ENCODE measurements around the gene ZNF441.
A peak's percentile ranks its signal among the peaks of the same experiment; 100 is the strongest.
"Not testable (repeated sequence)": the region's sequence is repeated elsewhere in the genome, so short reads cannot be mapped to it uniquely, and the experiment has no call there.

Gene ZNF441

GRCh38 chr19:11798391-11799330 is 31.9 kb downstream of the ZNF441 start, which contains the start of gene ZNF491:
Gene ZNF491, plus strand, starts transcription at chr19:11798523. Its CDS starts 7,431 bp downstream, at chr19:11805954.
- no peaks in the 10 kb centered on the region for H3K36me3 ChIP-seq (ENCODE audit: insufficient read depth, low read length)
- H3K9me3 ChIP-seq (ENCODE audit: control insufficient read depth, insufficient read depth, low read length), result no peaks in the 10 kb centered on the region; the same call in 1 of the 2 replicates
- H3K9ac ChIP-seq (ENCODE audit: low read depth, low read length), result peak within 1 kb of the TSS; percentile 21; the same call in 1 of the 2 replicates
- no peaks in the 10 kb centered on the region for H3K4me1 ChIP-seq (ENCODE audit: insufficient read depth, low read length)

DNA sequence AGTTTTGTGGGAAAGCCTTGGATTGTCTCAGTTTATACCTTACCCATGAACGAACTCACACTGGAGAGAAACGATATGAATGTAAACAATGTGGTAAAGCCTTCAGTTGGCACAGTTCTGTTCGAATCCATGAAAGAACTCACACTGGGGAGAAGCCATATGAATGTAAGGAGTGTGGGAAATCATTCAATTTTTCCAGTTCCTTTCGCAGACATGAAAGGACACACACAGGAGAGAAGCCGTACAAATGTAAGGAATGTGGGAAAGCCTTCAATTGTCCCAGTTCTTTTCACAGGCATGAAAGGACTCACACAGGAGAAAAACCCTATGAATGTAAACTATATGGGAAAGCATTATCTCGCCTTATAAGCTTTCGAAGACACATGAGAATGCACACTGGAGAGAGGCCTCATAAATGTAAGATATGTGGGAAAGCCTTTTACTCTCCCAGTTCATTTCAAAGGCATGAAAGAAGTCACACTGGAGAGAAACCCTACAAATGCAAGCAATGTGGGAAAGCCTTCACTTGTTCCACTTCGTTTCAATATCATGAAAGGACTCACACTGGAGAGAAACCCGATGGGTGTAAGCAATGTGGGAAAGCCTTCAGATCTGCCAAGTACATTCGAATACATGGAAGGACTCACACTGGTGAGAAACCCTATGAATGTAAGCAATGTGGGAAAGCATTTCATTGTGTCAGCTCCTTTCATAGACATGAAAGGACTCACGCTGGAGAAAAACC is 39.7 kb downstream of the ZNF441 start:
- H3K9me3 ChIP-seq (ENCODE audit: control insufficient read depth, insufficient read depth, low read length), result no peaks in the 10 kb centered on the region; the same call in 1 of the 2 replicates
- no peak overlapping the region for H3K9ac ChIP-seq (ENCODE audit: low read depth, low read length)
- H3K4me1 ChIP-seq (ENCODE audit: insufficient read depth, low read length), result no peaks in the 10 kb centered on the region
- no peaks in the 10 kb centered on the region for H3K36me3 ChIP-seq (ENCODE audit: insufficient read depth, low read length)

DNA sequence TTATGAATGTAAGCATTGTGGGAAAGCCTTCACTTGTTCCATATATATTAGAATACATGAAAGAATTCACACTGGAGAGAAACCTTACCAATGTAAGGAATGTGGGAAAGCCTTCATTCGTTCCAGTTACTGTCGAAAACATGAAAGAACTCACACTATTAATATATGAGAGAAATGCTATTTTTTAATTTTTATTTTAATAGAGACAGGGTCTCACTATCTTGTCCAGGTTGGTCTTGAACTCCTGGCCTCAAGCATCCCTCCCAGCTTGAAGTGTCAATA is 40.2 kb downstream of the ZNF441 start:
- Histone ChIP-seq H3K9me3 (ENCODE audit: control insufficient read depth, insufficient read depth, low read length) (no peaks in the 10 kb centered on the region; the same call in 1 of the 2 replicates), H3K4me1 (ENCODE audit: insufficient read depth, low read length) (no peaks in the 10 kb centered on the region)

GRCh38 chr19:11813703-11814028 is 46.9 kb downstream of the ZNF441 start:
- H3K36me3 ChIP-seq (ENCODE audit: insufficient read depth, low read length), result no peaks in the 10 kb centered on the region
- no peaks in the 10 kb centered on the region for H3K9me3 ChIP-seq (ENCODE audit: control insufficient read depth, insufficient read depth, low read length)

More for the DNA sequence above, 40.2 kb downstream of the ZNF441 start:
- Histone ChIP-seq H3K9ac (ENCODE audit: low read depth, low read length) (no peak overlapping the region), H3K36me3 (ENCODE audit: insufficient read depth, low read length) (no peaks in the 10 kb centered on the region)

DNA sequence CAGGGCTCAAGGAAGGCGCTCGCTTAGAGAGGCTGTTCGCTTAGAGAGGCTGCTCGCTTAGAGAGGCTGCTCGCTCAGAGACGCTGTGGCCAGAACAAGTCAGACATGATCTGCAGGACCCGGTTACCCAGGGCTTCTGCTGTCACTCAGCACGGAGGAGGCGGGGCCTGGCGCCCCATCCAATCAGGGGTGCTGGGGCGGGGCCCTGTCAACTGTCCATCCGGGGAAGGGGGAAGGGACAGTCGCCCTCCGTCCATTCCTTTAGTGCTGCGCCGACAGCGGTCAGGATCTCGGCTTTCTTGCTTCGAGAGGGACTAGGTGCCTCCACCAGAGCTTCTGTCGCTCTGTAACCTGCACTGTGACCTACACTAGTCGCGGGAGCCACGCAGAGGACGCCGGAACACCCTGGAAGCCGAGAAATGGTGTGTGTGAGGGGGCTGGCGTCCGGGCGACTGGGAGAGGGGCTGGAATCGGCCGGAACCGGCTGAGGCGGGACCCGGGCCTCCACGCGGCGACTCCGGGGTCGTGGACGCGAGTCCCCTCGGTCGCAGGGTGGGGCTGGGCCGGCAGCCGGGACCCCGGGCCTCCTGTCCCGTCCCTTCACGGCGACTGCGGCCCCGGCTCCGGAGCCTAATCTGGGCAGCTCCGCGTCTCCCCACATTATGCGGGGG is 47.4 kb downstream of the ZNF441 start, which contains the start of gene ZNF440:
TSS of gene ZNF440 (plus strand) at position 245 of the 671 bp plus-strand sequence. CDS start at position 420, 175 bp downstream.
- no peaks in the 10 kb centered on the region for H3K36me3 ChIP-seq (ENCODE audit: insufficient read depth, low read length)

More at GRCh38 chr19:11813703-11814028, 46.9 kb downstream of the ZNF441 start:
- H3K4me1 ChIP-seq (ENCODE audit: insufficient read depth, low read length), result no peaks in the 10 kb centered on the region
- no peak overlapping the region for H3K9ac ChIP-seq (ENCODE audit: low read depth, low read length)

GRCh38 chr19:11814700-11815035 is 47.9 kb downstream of the ZNF441 start:
- 0 out of 2 replicates have a peak overlapping the region, but pooled peaks have one; percentile 31 for H3K9ac ChIP-seq (ENCODE audit: low read depth, low read length)
- H3K4me1 ChIP-seq (ENCODE audit: insufficient read depth, low read length), result no peaks in the 10 kb centered on the region
- no peaks in the 10 kb centered on the region for H3K9me3 ChIP-seq (ENCODE audit: control insufficient read depth, insufficient read depth, low read length)
- no peaks in the 10 kb centered on the region for H3K36me3 ChIP-seq (ENCODE audit: insufficient read depth, low read length)

More for the DNA sequence above, 47.4 kb downstream of the ZNF441 start, which contains the start of gene ZNF440:
- Histone ChIP-seq H3K4me1 (ENCODE audit: insufficient read depth, low read length) (no peaks in the 10 kb centered on the region), H3K9me3 (ENCODE audit: control insufficient read depth, insufficient read depth, low read length) (no peaks in the 10 kb centered on the region), H3K9ac (ENCODE audit: low read depth, low read length) (peak within 1 kb of the TSS; percentile 31; the same call in 1 of the 2 replicates)

DNA sequence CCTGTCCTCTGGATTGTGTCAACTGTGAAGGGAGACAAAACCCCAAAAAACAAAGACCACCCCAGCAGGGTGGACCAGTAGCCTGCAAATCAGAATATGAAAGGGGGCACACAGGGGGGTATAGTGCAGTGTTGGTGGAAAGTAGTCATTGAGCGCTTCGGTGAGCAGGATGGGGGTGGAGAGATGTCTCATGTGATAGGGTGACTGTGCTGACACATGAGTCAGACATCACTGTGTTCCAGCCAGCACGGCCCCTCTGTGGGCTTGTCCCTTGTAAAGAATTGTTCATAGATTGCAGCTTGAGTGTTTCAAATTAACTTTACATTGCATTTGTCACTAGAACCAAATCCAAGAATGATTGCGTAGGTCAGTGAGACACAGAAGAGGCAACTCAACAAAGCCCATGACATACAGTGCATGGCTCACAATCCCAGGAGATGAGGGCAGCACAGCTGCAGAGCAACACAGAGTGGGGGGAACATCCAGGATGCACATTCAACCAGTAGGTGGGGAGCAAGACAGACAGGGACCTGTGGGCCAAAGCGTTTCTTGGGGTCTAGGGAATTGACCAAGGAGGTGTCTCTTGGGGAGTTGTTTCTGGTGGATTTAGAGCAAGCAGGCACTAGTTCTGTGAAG is 54.8 kb downstream of the ZNF441 start:
- no peaks in the 10 kb centered on the region for H3K4me1 ChIP-seq (ENCODE audit: insufficient read depth, low read length)
- no peak overlapping the region for H3K9ac ChIP-seq (ENCODE audit: low read depth, low read length)
- no peaks in the 10 kb centered on the region for H3K36me3 ChIP-seq (ENCODE audit: insufficient read depth, low read length)
- H3K9me3 ChIP-seq (ENCODE audit: control insufficient read depth, insufficient read depth, low read length), result no peaks in the 10 kb centered on the region

- H3K9ac ChIP-seq (ENCODE audit: low read depth, low read length); H3K9me3 ChIP-seq (ENCODE audit: control insufficient read depth, insufficient read depth, low read length); H3K36me3 ChIP-seq (ENCODE audit: insufficient read depth, low read length); H3K4me1 ChIP-seq (ENCODE audit: insufficient read depth, low read length): not testable (repeated sequence)
Observed at GRCh38 chr19:11828957-11829876, 62.4 kb downstream of the ZNF441 start.

DNA sequence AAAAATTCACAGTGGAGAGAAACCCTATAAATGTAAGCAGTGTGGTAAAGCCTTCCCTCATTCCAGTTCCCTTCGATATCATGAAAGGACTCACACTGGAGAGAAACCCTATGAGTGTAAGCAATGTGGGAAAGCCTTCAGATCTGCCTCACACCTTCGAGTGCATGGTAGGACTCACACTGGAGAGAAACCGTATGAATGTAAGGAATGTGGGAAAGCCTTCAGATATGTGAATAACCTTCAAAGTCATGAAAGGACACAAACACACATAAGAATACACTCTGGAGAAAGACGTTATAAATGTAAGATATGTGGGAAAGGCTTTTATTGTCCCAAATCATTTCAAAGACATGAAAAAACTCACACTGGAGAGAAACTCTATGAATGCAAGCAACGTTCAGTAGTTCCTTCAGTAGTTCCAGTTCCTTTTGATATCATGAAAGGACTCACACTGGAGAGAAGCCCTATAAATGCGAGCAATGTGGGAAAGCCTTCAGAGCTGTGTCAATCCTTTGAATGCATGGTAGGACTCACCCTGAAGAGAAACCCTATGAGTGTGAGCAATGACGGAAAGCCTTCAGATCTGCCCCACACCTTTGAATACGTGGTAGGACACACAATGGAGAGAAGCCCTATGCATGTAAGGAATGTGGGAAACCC is 65.6 kb downstream of the ZNF441 start:
- H3K36me3 ChIP-seq (ENCODE audit: insufficient read depth, low read length), result no peaks in the 10 kb centered on the region; the same call in 1 of the 2 replicates
- peaks cover 5% of the 10 kb centered on the region for H3K9me3 ChIP-seq (ENCODE audit: control insufficient read depth, insufficient read depth, low read length)
- no peak overlapping the region for H3K9ac ChIP-seq (ENCODE audit: low read depth, low read length)
- H3K4me1 ChIP-seq (ENCODE audit: insufficient read depth, low read length), result no peaks in the 10 kb centered on the region

DNA sequence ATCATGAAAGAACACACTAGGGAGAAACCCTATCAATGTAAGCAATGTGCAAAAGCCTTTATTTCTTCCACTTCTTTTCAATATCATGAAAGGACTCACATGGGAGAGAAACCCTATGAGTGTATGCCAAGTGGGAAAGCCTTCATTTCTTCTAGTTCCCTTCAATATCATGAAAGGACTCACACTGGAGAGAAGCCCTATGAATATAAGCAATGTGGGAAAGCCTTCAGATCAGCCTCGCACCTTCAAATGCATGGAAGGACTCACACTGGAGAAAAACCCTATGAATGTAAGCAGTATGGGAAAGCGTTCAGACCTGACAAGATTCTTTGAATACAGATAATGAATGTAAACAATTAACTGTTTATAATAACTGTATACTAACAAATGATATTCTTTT is 66.7 kb downstream of the ZNF441 start:
- Histone ChIP-seq H3K9ac (ENCODE audit: low read depth, low read length) (no peak overlapping the region), H3K4me1 (ENCODE audit: insufficient read depth, low read length) (no peaks in the 10 kb centered on the region), H3K36me3 (ENCODE audit: insufficient read depth, low read length) (no peaks in the 10 kb centered on the region; the same call in 1 of the 2 replicates), H3K9me3 (ENCODE audit: control insufficient read depth, insufficient read depth, low read length) (peaks cover 5% of the 10 kb centered on the region)

Data from ES-I3 (cell line).